HepG2 (cell line): ENCODE results near the gene PIKFYVE. TPM values are rescaled to one million over a fixed set of nuclear protein-coding genes. Genes with fewer than 3 reads are reported as not detected.

ENCODE experiments used
- ATAC-seq: fragments of 200-7000 bp; cut with Tn5 transposase; 3 replicates; pipeline ENCODE4 v1.9.1; 2020; ENCODE audit warnings: mild to moderate bottlenecking, moderate library complexity
- BruUV-seq: library from RNA; stranded (reverse); fragments of 400-500 nt; replicated peaks from 2 replicates; lab custom pipeline; 2021; lab: Mats Ljungman, UMichigan
- CTCF ChIA-PET: fragments of 300-600 bp; formaldehyde crosslinking; extraction: SDS; loops from one replicate; lab custom pipeline; 2021; ENCODE audit warnings: low total read pairs, inconsistent platforms, low intra/inter-chr PET ratio; lab: Yijun Ruan, JAX
- POLR2A ChIA-PET: fragments of 350-600 bp; sonication (Branson Sonifier 250); formaldehyde crosslinking; loops from one replicate; lab custom pipeline; 2020; ENCODE audit warnings: antibody characterized with exemption, inconsistent platforms; lab: Yijun Ruan, JAX
- DNase-seq: peaks from one replicate; pipeline ENCODE4 v3.0.0-alpha.2; 2015; ENCODE audit warnings: low spot score
- FAIRE-seq: peaks from 3 replicates; lab custom pipeline; 2011; peaks lifted over from hg19 to GRCh38; lab: Jason Lieb, UNC
- H2AFZ ChIP-seq: one replicate; pipeline ENCODE4 v1.6.1; 2011; ENCODE audit warnings: low read length, inconsistent platforms
- H3K27ac ChIP-seq: fragments of 300-600 bp; 3 replicates; pipeline ENCODE4 v1.8.0; 2011; ENCODE audit warnings: mixed run types, mild to moderate bottlenecking, mixed read lengths, low read length, inconsistent platforms; ENCODE audit not compliant: insufficient read depth; ENCODE audit errors: extremely low read length
- H3K27me3 ChIP-seq, 2 experiments: fragments of 200-600 bp in 1 of 2; 2 replicates in 1 of 2; 3 replicates in 1 of 2; pipeline versions ENCODE4 v1.6.0 to v1.8.0; 2011; ENCODE audit warnings: low read length in 2 of 2, mild to moderate bottlenecking in 2 of 2, moderate library complexity in 2 of 2, inconsistent platforms in 1 of 2; ENCODE audit not compliant: insufficient read depth in 2 of 2, control insufficient read depth in 1 of 2
- H3K36me3 ChIP-seq, 2 experiments: fragments of 200-600 bp in 1 of 2; replicated peaks in 1 of 2; 2 replicates in 1 of 2; 3 replicates in 1 of 2; pipeline versions ENCODE4 v1.5.1 to v1.8.0; 2011; ENCODE audit warnings: low read length in 2 of 2, inconsistent platforms in 1 of 2; ENCODE audit not compliant: insufficient read depth in 2 of 2, control insufficient read depth in 1 of 2
- H3K4me1 ChIP-seq: 2 replicates; pipeline ENCODE4 v1.5.1; 2012; ENCODE audit warnings: low read length, inconsistent platforms; ENCODE audit not compliant: insufficient read depth
- H3K4me2 ChIP-seq: 2 replicates; pipeline ENCODE4 v1.6.0; 2011; ENCODE audit warnings: low read depth, low read length, inconsistent platforms
- H3K4me3 ChIP-seq, 3 experiments: fragments of 200-600 bp in 1 of 3; sonication (generic), shearing (Covaris generic) in 1 of 3; replicated peaks in 1 of 3; 2 replicates each; pipeline ENCODE4 v1.5.1; 2011 to 2016; ENCODE audit warnings: low read length in 3 of 3, inconsistent platforms in 2 of 3, low read depth in 2 of 3, mild to moderate bottlenecking in 2 of 3, control low read depth in 1 of 3, mixed read lengths in 1 of 3; ENCODE audit not compliant: insufficient read depth in 1 of 3
- H3K79me2 ChIP-seq: one replicate; pipeline ENCODE4 v1.6.1; 2011; ENCODE audit warnings: low read length, inconsistent platforms; ENCODE audit not compliant: insufficient read depth
- H3K9ac ChIP-seq: 2 replicates; pipeline ENCODE4 v1.6.0; 2011; ENCODE audit warnings: mild to moderate bottlenecking, low read depth, low read length, inconsistent platforms; ENCODE audit not compliant: insufficient read depth
- H3K9me3 ChIP-seq: 2 replicates; pipeline ENCODE4 v1.5.1; 2012; ENCODE audit warnings: mild to moderate bottlenecking, low read length
- H4K20me1 ChIP-seq: 2 replicates; pipeline ENCODE4 v1.6.0; 2011; ENCODE audit warnings: inconsistent platforms, mild to moderate bottlenecking, low read length, moderate library complexity; ENCODE audit not compliant: insufficient read depth
- AHR ChIP-seq: IDR thresholded peaks from 2 replicates; pipeline ENCODE4 v1.6.1; 2018; ENCODE audit warnings: missing genetic modification reagents, missing compliant biosample characterization
- FOXA3 ChIP-seq: IDR thresholded peaks from 2 replicates; pipeline ENCODE4 v1.6.1; 2016; ENCODE audit warnings: missing genetic modification reagents, missing compliant biosample characterization
- HOXA7 ChIP-seq: sonication (generic); formaldehyde crosslinking; IDR thresholded peaks from 2 replicates; pipeline ENCODE4 v1.8.1; 2022; ENCODE audit warnings: mild to moderate bottlenecking, missing genetic modification reagents, moderate library complexity
- SOX13 ChIP-seq, 3 experiments: fragments of 450-650 bp in 1 of 3; sonication (generic) in 1 of 3; formaldehyde crosslinking in 1 of 3; IDR thresholded peaks in 2 of 3; conservative IDR thresholded peaks in 1 of 3; 2 replicates each; pipeline versions ENCODE4 v1.5.0 to v1.6.1; 2016 to 2020; ENCODE audit warnings: antibody characterized with exemption in 1 of 3, mild to moderate bottlenecking in 1 of 3, missing compliant biosample characterization in 1 of 3, missing genetic modification reagents in 1 of 3, moderate library complexity in 1 of 3
- SYNCRIP ChIP-seq: fragments of 200-400 bp; formaldehyde crosslinking; IDR thresholded peaks from 2 replicates; pipeline ENCODE4 v1.6.1; 2018; ENCODE audit warnings: mild to moderate bottlenecking, low read depth, low read length; ENCODE audit not compliant: insufficient read depth
- THAP8 ChIP-seq: sonication (generic); formaldehyde crosslinking; IDR thresholded peaks from 2 replicates; pipeline ENCODE4 v1.5.1; 2020; ENCODE audit warnings: missing genetic modification reagents, mild to moderate bottlenecking, borderline replicate concordance
- ZNF292 ChIP-seq: sonication (generic); formaldehyde crosslinking; IDR thresholded peaks from 2 replicates; pipeline ENCODE4 v1.8.1; 2022; ENCODE audit warnings: mild to moderate bottlenecking, low read depth, missing genetic modification reagents, borderline replicate concordance
- ZNF713 ChIP-seq: sonication (generic); formaldehyde crosslinking; IDR thresholded peaks from 2 replicates; pipeline ENCODE4 v1.4.0; 2020; ENCODE audit warnings: mild to moderate bottlenecking, missing genetic modification reagents
- WGBS: methylation state at CpG from one replicate; pipeline ENCODE4 v1.1.6; 2017; ENCODE audit warnings: low lambda C conversion rate; 5-methylcytosine and 5-hydroxymethylcytosine counted together
- in situ Hi-C: cut with HindIII; loops from 2 replicates; pipeline ENCODE4 v1.10.0; 2017; ENCODE audit warnings: low pct_unique_long_range_greater_than_20kb; ENCODE audit not compliant: extremely low pct_ligation_motif_present
- intact Hi-C: fragments of 100-400 bp; cut with micrococcal nuclease; formaldehyde crosslinking; loops from one replicate; pipeline ENCODE4 v1.10.0; 2022; ENCODE audit not compliant: unreplicated experiment
- polyA plus RNA-seq, 8 experiments: library from polyadenylated mRNA; depleted of rRNA in 3 of 8; stranded (reverse) in 7 of 8; unstranded in 1 of 8; fragments of >200 nt; fragmentation: Illumina TruSeq in 4 of 8; extraction: Trizol in 4 of 8; gene quantifications; 2 replicates each; pipeline versions ENCODE4 v1.2.1 to v1.2.3, GENCODE V29; 2011 to 2016; ENCODE audit warnings: low read depth in 4 of 8, missing spikeins in 1 of 8, mixed read lengths in 1 of 8; ENCODE audit not compliant: insufficient read depth in 1 of 8
- total RNA-seq, 5 experiments: library from RNA; depleted of rRNA; stranded (reverse); fragments of >200 nt; fragmentation: Illumina TruSeq; extraction: Trizol; gene quantifications; 2 replicates each; pipeline ENCODE4 v1.2.3, GENCODE V29; 2016; ENCODE audit warnings: low read depth in 1 of 5
- TF ChIP-seq, protein P1 (sequence below): sonication (generic); formaldehyde crosslinking; IDR thresholded peaks from 2 replicates; pipeline ENCODE4 v1.4.0; 2020; ENCODE audit warnings: missing genetic modification reagents, borderline replicate concordance
- TF ChIP-seq, protein P2 (sequence below): sonication (generic); formaldehyde crosslinking; IDR thresholded peaks from 2 replicates; pipeline ENCODE4 v1.8.1; 2023; ENCODE audit warnings: mild to moderate bottlenecking, missing genetic modification reagents, borderline replicate concordance
- TF ChIP-seq, protein P3 (sequence below), 2 experiments: sonication (generic) in 1 of 2; formaldehyde crosslinking in 1 of 2; IDR thresholded peaks; 2 replicates each; pipeline versions ENCODE4 v1.4.0 to v1.6.1; 2018 to 2020; ENCODE audit warnings: missing genetic modification reagents in 2 of 2, borderline replicate concordance in 1 of 2, low read depth in 1 of 2, mild to moderate bottlenecking in 1 of 2, missing biosample characterization in 1 of 2

The PIKFYVE gene
- total and polyA plus RNA-seq, 2 of the 13 experiments (the other 11 are each of a cell fraction or from before 2014, with no cell fraction given) = 20.2 to 21.7 TPM

DNA sequence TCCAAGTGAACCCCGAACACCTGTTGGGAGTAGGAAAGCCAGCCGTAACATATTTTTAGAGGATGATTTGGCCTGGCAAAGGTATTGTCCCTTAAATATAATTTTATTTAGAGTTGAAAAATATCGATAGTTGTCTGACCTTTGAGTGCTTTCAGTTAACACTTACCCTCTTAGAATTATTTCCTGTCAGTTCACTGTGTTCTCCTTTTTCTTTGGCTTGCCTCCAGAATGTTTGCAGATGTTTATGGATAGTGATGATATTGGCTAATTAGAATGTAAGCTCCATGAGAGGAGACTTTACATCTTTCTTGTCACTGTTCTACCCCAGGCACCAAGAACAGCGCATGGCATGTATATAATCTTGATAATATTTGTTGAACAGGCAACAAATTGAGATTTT, 19.8 kb downstream of the PIKFYVE start:
- no peak for FAIRE-seq
- no peak overlapping the region for H3K4me3 ChIP-seq
- no peaks in the 10 kb centered on the region for H3K4me1 ChIP-seq
- H3K9ac ChIP-seq = no peak overlapping the region
- no peak overlapping the region for H2AFZ ChIP-seq
- H3K27ac ChIP-seq = no peak overlapping the region
- WGBS = 97% methylated on average over 4 of the region's 4 CpGs
- CTCF ChIA-PET = no interaction called here
- DNase-seq = no peak
- peaks cover 10% of the 10 kb centered on the region; the same call in 1 of the 2 replicates for H3K9me3 ChIP-seq
- H3K4me2 ChIP-seq = no peak overlapping the region
- BruUV-seq = no TSS peak
- POLR2A ChIA-PET = no interaction called here
- no peaks in the 10 kb centered on the region for H3K79me2 ChIP-seq
- intact Hi-C loops = no loop called here
- in situ Hi-C loops = no loop called here
- H4K20me1 ChIP-seq = no peaks in the 10 kb centered on the region
- no peaks in the 10 kb centered on the region for H3K27me3 ChIP-seq
- ATAC-seq = no peak
- peaks cover 27 to 66% of the 10 kb centered on the region in 2 experiments for H3K36me3 ChIP-seq
- TF ChIP-seq, protein P1, sequence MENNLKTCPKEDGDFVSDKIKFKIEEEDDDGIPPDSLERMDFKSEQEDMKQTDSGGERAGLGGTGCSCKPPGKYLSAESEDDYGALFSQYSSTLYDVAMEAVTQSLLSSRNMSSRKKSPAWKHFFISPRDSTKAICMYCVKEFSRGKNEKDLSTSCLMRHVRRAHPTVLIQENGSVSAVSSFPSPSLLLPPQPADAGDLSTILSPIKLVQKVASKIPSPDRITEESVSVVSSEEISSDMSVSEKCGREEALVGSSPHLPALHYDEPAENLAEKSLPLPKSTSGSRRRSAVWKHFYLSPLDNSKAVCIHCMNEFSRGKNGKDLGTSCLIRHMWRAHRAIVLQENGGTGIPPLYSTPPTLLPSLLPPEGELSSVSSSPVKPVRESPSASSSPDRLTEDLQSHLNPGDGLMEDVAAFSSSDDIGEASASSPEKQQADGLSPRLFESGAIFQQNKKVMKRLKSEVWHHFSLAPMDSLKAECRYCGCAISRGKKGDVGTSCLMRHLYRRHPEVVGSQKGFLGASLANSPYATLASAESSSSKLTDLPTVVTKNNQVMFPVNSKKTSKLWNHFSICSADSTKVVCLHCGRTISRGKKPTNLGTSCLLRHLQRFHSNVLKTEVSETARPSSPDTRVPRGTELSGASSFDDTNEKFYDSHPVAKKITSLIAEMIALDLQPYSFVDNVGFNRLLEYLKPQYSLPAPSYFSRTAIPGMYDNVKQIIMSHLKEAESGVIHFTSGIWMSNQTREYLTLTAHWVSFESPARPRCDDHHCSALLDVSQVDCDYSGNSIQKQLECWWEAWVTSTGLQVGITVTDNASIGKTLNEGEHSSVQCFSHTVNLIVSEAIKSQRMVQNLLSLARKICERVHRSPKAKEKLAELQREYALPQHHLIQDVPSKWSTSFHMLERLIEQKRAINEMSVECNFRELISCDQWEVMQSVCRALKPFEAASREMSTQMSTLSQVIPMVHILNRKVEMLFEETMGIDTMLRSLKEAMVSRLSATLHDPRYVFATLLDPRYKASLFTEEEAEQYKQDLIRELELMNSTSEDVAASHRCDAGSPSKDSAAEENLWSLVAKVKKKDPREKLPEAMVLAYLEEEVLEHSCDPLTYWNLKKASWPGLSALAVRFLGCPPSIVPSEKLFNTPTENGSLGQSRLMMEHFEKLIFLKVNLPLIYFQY (CRISPR knock-in tag) = no peak
- TF ChIP-seq ZNF292 = no peak
- TF ChIP-seq SYNCRIP = no peak
- no peak for TF ChIP-seq FOXA3 (CRISPR knock-in tag)
- TF ChIP-seq SOX13 (IDR thresholded peaks at IDR 0.05) = no peak
- TF ChIP-seq SOX13 (CRISPR knock-in tag; conservative IDR thresholded peaks at IDR 0.05 in 1 of 2, IDR thresholded peaks at IDR 0.05 in 1 of 2) = no peak
- TF ChIP-seq ZNF713 (CRISPR knock-in tag) = no peak
- TF ChIP-seq, protein P2, sequence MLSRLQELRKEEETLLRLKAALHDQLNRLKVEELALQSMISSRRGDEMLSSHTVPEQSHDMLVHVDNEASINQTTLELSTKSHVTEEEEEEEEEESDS = no peak
- TF ChIP-seq, protein P3, sequence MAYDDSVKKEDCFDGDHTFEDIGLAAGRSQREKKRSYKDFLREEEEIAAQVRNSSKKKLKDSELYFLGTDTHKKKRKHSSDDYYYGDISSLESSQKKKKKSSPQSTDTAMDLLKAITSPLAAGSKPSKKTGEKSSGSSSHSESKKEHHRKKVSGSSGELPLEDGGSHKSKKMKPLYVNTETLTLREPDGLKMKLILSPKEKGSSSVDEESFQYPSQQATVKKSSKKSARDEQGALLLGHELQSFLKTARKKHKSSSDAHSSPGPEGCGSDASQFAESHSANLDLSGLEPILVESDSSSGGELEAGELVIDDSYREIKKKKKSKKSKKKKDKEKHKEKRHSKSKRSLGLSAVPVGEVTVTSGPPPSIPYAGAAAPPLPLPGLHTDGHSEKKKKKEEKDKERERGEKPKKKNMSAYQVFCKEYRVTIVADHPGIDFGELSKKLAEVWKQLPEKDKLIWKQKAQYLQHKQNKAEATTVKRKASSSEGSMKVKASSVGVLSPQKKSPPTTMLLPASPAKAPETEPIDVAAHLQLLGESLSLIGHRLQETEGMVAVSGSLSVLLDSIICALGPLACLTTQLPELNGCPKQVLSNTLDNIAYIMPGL (CRISPR knock-in tag; IDR thresholded peaks at IDR 0.05; ENCODE audit: borderline replicate concordance in 1 of 2, low read depth in 1 of 2) = no peak
- no peak for TF ChIP-seq THAP8 (CRISPR knock-in tag)
- TF ChIP-seq AHR = no peak
- TF ChIP-seq HOXA7 (CRISPR knock-in tag) = no peak
